ENCODE results near the gene SLC27A4.
"Not testable (repeated sequence)": the region's sequence is repeated elsewhere in the genome, so short reads cannot be mapped to it uniquely, and the experiment has no call there.

Gene SLC27A4

GRCh38 chr9:128338852-128339614, 1.3 kb upstream of the SLC27A4 start:
- ChIA-PET CTCF (interaction anchor here (0.6 kb wide), 1 partner anchor 453 kb away, joined by 3 read pairs; no protein-coding TSS in a partner anchor), POLR2A (interaction anchor here (0.7 kb wide), 1 partner anchor 21 kb away, joined by 5 read pairs; no protein-coding TSS in a partner anchor)
- H3K27me3 ChIP-seq (replicated peaks in 2 of 5; ENCODE audit: control insufficient read depth in 4 of 5, insufficient read depth in 5 of 5, low read length in 4 of 5); H3K27ac ChIP-seq (ENCODE audit: insufficient read depth in 1 of 2, low read depth in 1 of 2, low read length in 2 of 2, poor library complexity in 1 of 2, severe bottlenecking in 2 of 2); H3K9me3 ChIP-seq (ENCODE audit: control extremely low read depth in 1 of 5, control insufficient read depth in 4 of 5, insufficient read depth in 2 of 5, low read depth in 1 of 5, low read length in 4 of 5); DNase-seq; H3K4me3 ChIP-seq (ENCODE audit: control insufficient read depth in 1 of 7, extremely low read depth in 1 of 7, insufficient read depth in 4 of 7, low read depth in 2 of 7, low read length in 6 of 7): not testable (repeated sequence)
- WGBS (ENCODE audit: insufficient coverage), result over 99% methylated on average over 12 of the region's 15 CpGs
- H3K36me3 ChIP-seq (ENCODE audit: control insufficient read depth in 4 of 4, insufficient read depth in 4 of 4, low read length in 3 of 4), result peaks cover 0 to 24% (median 7%) of the 10 kb centered on the region in 4 experiments
- H3K4me1 ChIP-seq (ENCODE audit: control extremely low read depth in 1 of 4, control insufficient read depth in 4 of 4, insufficient read depth in 4 of 4, low read length in 3 of 4), result peaks cover 3 to 12% (median 11%) of the 10 kb centered on the region in 4 experiments

GRCh38 chr9:128340691-128341434, 536 bp downstream of the SLC27A4 start:
- Histone ChIP-seq H3K27ac (ENCODE audit: insufficient read depth in 1 of 2, low read depth in 1 of 2, low read length in 2 of 2, poor library complexity in 1 of 2, severe bottlenecking in 2 of 2) (no peak overlapping the region), H3K4me1 (ENCODE audit: control extremely low read depth in 1 of 4, control insufficient read depth in 4 of 4, insufficient read depth in 4 of 4, low read length in 3 of 4) (peaks cover 3 to 12% (median 11%) of the 10 kb centered on the region in 4 experiments), H3K9me3 (ENCODE audit: control extremely low read depth in 1 of 5, control insufficient read depth in 4 of 5, insufficient read depth in 2 of 5, low read depth in 1 of 5, low read length in 4 of 5) (no peaks in the 10 kb centered on the region), H3K4me3 (ENCODE audit: control insufficient read depth in 1 of 7, extremely low read depth in 1 of 7, insufficient read depth in 4 of 7, low read depth in 2 of 7, low read length in 6 of 7) (peak overlapping the region; percentile 55 to 86 (median 77)), H3K36me3 (ENCODE audit: control insufficient read depth in 4 of 4, insufficient read depth in 4 of 4, low read length in 3 of 4) (peaks cover 0 to 25% (median 20%) of the 10 kb centered on the region in 4 experiments), H3K27me3 (replicated peaks in 2 of 5; ENCODE audit: control insufficient read depth in 4 of 5, insufficient read depth in 5 of 5, low read length in 4 of 5) (no peaks in the 10 kb centered on the region)
- 0% methylated on average over 39 of the region's 48 CpGs for WGBS (ENCODE audit: insufficient coverage)
- DNase-seq, result no peak
- ChIA-PET POLR2A (interaction anchor here (0.7 to 1.3 kb wide), 2 partner anchors 9 to 30 kb away, joined by 3 to 4 read pairs; partner anchors contain the start of gene URM1), CTCF (interaction anchor here (0.9 to 1.4 kb wide), 15 partner anchors 9 to 477 kb away, joined by 3 to 5 read pairs (median 3); partner anchors contain the start of gene ENDOG)

GRCh38 chr9:128341435-128341849, 1.1 kb downstream of the SLC27A4 start:
- ChIA-PET POLR2A (interaction anchor here (0.5 to 1.3 kb wide), 3 partner anchors 10 to 29 kb away, joined by 3 to 4 read pairs (median 3); partner anchors contain the start of gene URM1), CTCF (interaction anchor here (0.9 to 1.4 kb wide), 15 partner anchors 8 to 477 kb away, joined by 3 to 5 read pairs (median 3); partner anchors contain the start of gene ENDOG)
- Histone ChIP-seq H3K27me3 (replicated peaks in 2 of 5; ENCODE audit: control insufficient read depth in 4 of 5, insufficient read depth in 5 of 5, low read length in 4 of 5) (no peaks in the 10 kb centered on the region), H3K4me1 (ENCODE audit: control extremely low read depth in 1 of 4, control insufficient read depth in 4 of 4, insufficient read depth in 4 of 4, low read length in 3 of 4) (peaks cover 3 to 12% (median 11%) of the 10 kb centered on the region in 4 experiments), H3K27ac (ENCODE audit: insufficient read depth in 1 of 2, low read depth in 1 of 2, low read length in 2 of 2, poor library complexity in 1 of 2, severe bottlenecking in 2 of 2) (no peak overlapping the region), H3K36me3 (ENCODE audit: control insufficient read depth in 4 of 4, insufficient read depth in 4 of 4, low read length in 3 of 4) (peaks cover 0 to 27% (median 21%) of the 10 kb centered on the region in 4 experiments), H3K4me3 (ENCODE audit: control insufficient read depth in 1 of 7, extremely low read depth in 1 of 7, insufficient read depth in 4 of 7, low read depth in 2 of 7, low read length in 6 of 7) (peak overlapping the region in 5 of 7 experiments; percentile 63 to 86 (median 80)), H3K9me3 (ENCODE audit: control extremely low read depth in 1 of 5, control insufficient read depth in 4 of 5, insufficient read depth in 2 of 5, low read depth in 1 of 5, low read length in 4 of 5) (no peaks in the 10 kb centered on the region)
- WGBS (ENCODE audit: insufficient coverage), result 13% methylated on average over 6 of the region's 13 CpGs
- peak; percentile 58 to 70 (median 69) for DNase-seq

GRCh38 chr9:128342971-128343680, 2.8 kb downstream of the SLC27A4 start:
- Histone ChIP-seq H3K27ac (ENCODE audit: insufficient read depth in 1 of 2, low read depth in 1 of 2, low read length in 2 of 2, poor library complexity in 1 of 2, severe bottlenecking in 2 of 2) (no peak overlapping the region), H3K36me3 (ENCODE audit: control insufficient read depth in 4 of 4, insufficient read depth in 4 of 4, low read length in 3 of 4) (peaks cover 2 to 39% (median 25%) of the 10 kb centered on the region in 4 experiments), H3K9me3 (ENCODE audit: control extremely low read depth in 1 of 5, control insufficient read depth in 4 of 5, insufficient read depth in 2 of 5, low read depth in 1 of 5, low read length in 4 of 5) (no peaks in the 10 kb centered on the region), H3K4me1 (ENCODE audit: control extremely low read depth in 1 of 4, control insufficient read depth in 4 of 4, insufficient read depth in 4 of 4, low read length in 3 of 4) (peaks cover 3 to 12% (median 11%) of the 10 kb centered on the region in 4 experiments), H3K4me3 (ENCODE audit: control insufficient read depth in 1 of 7, extremely low read depth in 1 of 7, insufficient read depth in 4 of 7, low read depth in 2 of 7, low read length in 6 of 7) (no peak overlapping the region), H3K27me3 (replicated peaks in 2 of 5; ENCODE audit: control insufficient read depth in 4 of 5, insufficient read depth in 5 of 5, low read length in 4 of 5) (no peaks in the 10 kb centered on the region)
- CTCF ChIA-PET, result interaction anchor here (1.3 to 1.7 kb wide), 3 partner anchors 19 to 69 kb away, joined by 3 to 6 read pairs (median 3); no protein-coding TSS in a partner anchor
- DNase-seq, result no peak
- POLR2A ChIA-PET, result no interaction called here
- 92% methylated on average over 8 of the region's 8 CpGs for WGBS (ENCODE audit: insufficient coverage)

- Histone ChIP-seq H3K4me1 (ENCODE audit: control extremely low read depth in 1 of 4, control insufficient read depth in 4 of 4, insufficient read depth in 4 of 4, low read length in 3 of 4) (peaks cover 3 to 12% (median 11%) of the 10 kb centered on the region in 4 experiments), H3K9me3 (ENCODE audit: control extremely low read depth in 1 of 5, control insufficient read depth in 4 of 5, insufficient read depth in 2 of 5, low read depth in 1 of 5, low read length in 4 of 5) (no peaks in the 10 kb centered on the region), H3K4me3 (ENCODE audit: control insufficient read depth in 1 of 7, extremely low read depth in 1 of 7, insufficient read depth in 4 of 7, low read depth in 2 of 7, low read length in 6 of 7) (no peak overlapping the region), H3K36me3 (ENCODE audit: control insufficient read depth in 4 of 4, insufficient read depth in 4 of 4, low read length in 3 of 4) (peaks cover 2 to 46% (median 31%) of the 10 kb centered on the region in 4 experiments), H3K27me3 (replicated peaks in 2 of 5; ENCODE audit: control insufficient read depth in 4 of 5, insufficient read depth in 5 of 5, low read length in 4 of 5) (no peaks in the 10 kb centered on the region), H3K27ac (ENCODE audit: insufficient read depth in 1 of 2, low read depth in 1 of 2, low read length in 2 of 2, poor library complexity in 1 of 2, severe bottlenecking in 2 of 2) (no peak overlapping the region)
- no peak for DNase-seq
- ChIA-PET CTCF (interaction anchor here (1.1 to 1.7 kb wide), 4 partner anchors 14 to 68 kb away, joined by 3 to 6 read pairs (median 4); no protein-coding TSS in a partner anchor), POLR2A (no interaction called here)
- 96% methylated on average over 4 of the region's 4 CpGs for WGBS (ENCODE audit: insufficient coverage)
These were observed 3.5 kb downstream of the SLC27A4 start for GRCh38 chr9:128343855-128344254.

GRCh38 chr9:128344931-128345605, 4.7 kb downstream of the SLC27A4 start:
- Histone ChIP-seq H3K4me3 (ENCODE audit: control insufficient read depth in 1 of 7, extremely low read depth in 1 of 7, insufficient read depth in 4 of 7, low read depth in 2 of 7, low read length in 6 of 7) (no peak overlapping the region), H3K27me3 (replicated peaks in 2 of 5; ENCODE audit: control insufficient read depth in 4 of 5, insufficient read depth in 5 of 5, low read length in 4 of 5) (no peaks in the 10 kb centered on the region), H3K27ac (ENCODE audit: insufficient read depth in 1 of 2, low read depth in 1 of 2, low read length in 2 of 2, poor library complexity in 1 of 2, severe bottlenecking in 2 of 2) (no peak overlapping the region), H3K4me1 (ENCODE audit: control extremely low read depth in 1 of 4, control insufficient read depth in 4 of 4, insufficient read depth in 4 of 4, low read length in 3 of 4) (peaks cover 3 to 10% (median 10%) of the 10 kb centered on the region in 4 experiments), H3K36me3 (ENCODE audit: control insufficient read depth in 4 of 4, insufficient read depth in 4 of 4, low read length in 3 of 4) (peaks cover 5 to 57% (median 40%) of the 10 kb centered on the region in 4 experiments), H3K9me3 (ENCODE audit: control extremely low read depth in 1 of 5, control insufficient read depth in 4 of 5, insufficient read depth in 2 of 5, low read depth in 1 of 5, low read length in 4 of 5) (no peaks in the 10 kb centered on the region)
- DNase-seq, result no peak
- ChIA-PET CTCF (interaction anchor here (1.1 to 1.6 kb wide), 2 partner anchors 15 to 20 kb away, joined by 3 to 4 read pairs; no protein-coding TSS in a partner anchor), POLR2A (no interaction called here)
- 94% methylated on average over 27 of the region's 28 CpGs for WGBS (ENCODE audit: insufficient coverage)

Measured in common myeloid progenitor, CD34-positive (primary cell).